Stimulated activated CD4-positive, alpha-beta T cell treated with anti-CD3 and anti-CD28 coated beads, Interleukin-4, amount 100 ng/mL, for 4 hours (primary cell): ENCODE results near the gene ILRUN.
"Not testable (repeated sequence)": the region's sequence is repeated elsewhere in the genome, so short reads cannot be mapped to it uniquely, and the experiment has no call there.

ENCODE experiments used
- DNase-seq, 2 experiments: peaks; one replicate each; pipeline ENCODE4 v3.0.0-alpha.2; 2020

Gene ILRUN

DNA sequence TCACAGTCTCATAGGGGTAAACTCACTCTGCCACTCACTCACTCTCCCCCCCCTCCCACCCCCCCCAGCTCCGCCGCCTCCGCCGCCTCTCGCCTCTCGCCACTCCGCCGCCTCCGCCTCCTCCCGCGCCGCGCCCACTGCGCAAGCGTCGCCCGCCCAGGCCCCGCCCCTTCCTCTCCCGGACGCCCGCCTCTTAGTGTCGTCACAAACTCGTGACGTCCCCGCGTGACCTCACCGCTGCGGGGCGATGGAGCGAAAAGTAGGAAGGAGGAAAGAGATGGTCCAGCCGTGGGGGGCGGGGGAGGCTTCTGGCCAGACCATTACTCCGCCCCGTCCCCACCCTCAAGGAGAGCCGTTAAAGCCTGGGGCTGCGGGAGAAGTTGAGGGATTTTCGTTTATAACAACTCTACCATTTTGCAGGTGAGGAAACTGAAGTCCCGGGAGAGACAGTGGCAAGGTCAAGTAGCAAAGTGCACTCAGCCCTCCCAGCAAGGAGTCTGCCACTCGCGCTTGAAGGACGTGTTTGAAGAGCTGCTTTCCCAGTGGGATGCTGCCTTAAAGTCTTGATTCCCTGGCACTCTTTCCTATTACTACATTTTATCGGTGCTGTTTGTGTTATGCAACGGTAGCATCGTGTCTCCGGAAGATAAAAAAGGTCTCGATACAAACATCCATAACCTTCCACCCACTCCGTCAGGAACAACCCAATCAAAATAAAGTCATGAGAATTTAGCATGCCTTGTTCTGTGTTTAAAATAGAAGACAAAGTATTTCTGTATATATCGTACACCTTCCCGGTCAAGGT, at the start of gene ILRUN:
Gene ILRUN (minus strand): TSS at position 29 of the 805 bp plus-strand sequence. CDS start 164 bp downstream, outside the sequence.
- peak; percentile 96 to 98 for DNase-seq

DNA sequence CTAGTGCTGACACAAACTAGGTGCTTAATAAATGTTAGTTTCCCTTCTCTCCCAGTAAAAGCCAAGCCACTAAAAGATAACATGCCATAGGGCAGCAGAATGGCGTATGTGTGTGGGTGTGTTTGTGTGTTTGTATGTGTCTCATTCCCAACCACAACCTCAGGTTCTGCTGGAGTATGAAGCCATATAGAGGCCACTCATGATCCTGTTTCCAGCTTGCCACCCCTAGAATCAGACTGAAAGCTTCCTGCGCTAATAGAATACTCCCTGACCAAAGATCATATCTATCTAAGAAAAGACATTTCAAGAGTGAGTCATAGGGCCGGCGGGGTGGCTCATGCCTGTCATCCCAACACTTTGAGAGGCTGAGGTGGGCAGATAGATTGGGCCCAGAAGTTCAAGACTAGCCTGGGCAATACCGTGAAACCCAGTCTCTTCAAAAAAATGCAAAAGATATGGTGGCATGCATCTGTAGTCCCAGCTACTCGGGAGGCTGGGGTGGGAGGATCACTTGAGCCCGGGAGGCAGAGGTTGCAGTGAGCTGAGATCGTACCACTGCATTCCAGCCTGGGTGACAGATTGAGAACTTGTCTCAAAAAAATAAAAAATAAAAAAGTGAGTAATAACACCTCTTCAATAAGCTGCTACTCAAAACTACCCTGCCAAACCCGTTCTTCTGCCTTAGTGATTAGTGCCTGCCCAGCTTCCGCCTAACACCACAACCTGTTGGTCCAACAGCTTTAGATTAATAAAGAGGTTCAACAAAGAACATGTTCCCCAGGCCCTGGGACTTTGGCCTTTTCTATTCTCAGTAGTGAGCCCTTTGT, 48.9 kb upstream of the ILRUN start:
- DNase-seq: no peak

DNA sequence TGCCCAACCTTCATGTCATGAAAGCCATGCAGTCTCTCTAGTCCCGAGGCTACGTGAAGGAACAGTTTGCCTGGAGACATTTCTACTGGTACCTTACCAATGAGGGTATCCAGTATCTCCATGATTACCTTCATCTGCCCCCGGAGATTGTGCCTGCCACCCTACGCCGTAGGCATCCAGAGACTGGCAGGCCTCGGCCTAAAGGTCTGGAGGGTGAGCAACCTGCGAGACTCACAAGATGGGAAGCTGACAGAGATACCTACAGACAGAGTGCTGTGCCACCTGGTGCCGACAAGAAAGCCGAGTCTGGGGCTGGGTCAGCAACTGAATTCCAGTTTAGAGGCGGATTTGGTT, 47.7 kb upstream of the ILRUN start:
- DNase-seq: not testable (repeated sequence)

DNA sequence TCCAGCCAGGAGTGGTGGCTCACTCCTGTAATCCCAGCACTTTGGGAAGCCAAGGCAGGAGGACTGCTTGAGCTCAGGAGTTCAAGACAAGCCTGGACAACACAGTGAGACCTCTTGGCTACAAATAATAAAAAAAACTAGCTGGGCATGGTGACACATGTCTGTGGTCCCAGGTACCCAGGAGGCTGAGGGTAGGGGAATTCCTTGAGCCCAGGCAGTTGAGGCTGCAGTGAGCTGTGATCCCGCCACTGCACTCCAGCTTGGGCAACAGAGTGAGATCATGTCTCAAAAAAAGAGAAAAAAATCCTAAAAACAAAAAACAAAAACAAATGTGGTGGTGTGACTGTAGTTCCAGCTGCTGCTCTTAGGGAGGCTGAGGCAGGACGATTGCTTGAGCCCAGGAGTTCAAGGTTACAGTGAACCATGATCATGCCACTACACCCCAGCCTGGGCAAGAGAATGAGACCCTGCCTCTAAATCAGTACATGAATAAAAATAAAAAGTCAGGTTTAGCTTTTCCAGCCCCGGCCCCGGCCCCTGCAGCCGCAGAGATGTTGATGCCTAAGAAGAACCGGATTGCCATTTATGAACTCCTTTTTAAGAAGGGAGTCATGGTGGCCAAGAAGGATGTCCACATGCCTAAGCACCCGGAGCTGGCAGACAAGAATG, 47.2 kb upstream of the ILRUN start:
- DNase-seq: no peak

DNA sequence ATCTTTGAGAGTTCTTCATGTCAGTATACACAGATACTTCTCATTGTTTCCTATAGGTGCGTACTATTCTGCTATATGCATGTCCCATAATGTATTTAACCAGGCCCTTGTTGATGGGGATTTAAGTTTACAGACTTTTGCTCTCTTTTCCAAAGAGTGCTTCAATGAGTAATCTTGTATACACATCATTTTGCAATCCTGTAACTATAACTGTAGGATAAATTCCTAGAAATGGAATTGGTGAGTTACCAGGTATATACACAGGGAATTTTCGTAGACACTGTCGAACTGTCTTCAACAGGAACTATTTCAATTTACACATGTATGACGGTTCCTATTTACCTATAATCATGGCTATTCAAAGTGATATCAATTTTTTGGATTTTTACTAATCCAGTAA, 45.5 kb upstream of the ILRUN start:
- DNase-seq: no peak

DNA sequence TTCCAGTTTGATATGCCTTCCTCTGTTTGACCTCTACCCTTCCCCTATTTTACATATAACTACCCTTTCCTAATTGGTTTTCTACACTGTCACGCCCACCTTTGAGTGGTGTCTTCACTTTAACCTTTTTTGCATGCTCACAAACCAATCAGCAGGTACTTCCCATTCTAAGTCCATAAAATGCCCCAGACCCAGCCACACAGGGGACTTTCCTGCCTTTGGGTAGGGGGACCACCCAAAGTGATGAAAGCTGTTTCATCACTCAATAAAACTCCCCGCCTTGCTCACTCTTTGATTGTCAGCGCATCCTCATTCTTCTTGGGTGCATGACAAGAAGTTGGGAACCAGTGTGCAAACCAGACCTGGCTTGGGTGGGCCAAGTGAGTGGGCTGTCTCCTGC, 40.3 kb upstream of the ILRUN start:
- DNase-seq: no peak

DNA sequence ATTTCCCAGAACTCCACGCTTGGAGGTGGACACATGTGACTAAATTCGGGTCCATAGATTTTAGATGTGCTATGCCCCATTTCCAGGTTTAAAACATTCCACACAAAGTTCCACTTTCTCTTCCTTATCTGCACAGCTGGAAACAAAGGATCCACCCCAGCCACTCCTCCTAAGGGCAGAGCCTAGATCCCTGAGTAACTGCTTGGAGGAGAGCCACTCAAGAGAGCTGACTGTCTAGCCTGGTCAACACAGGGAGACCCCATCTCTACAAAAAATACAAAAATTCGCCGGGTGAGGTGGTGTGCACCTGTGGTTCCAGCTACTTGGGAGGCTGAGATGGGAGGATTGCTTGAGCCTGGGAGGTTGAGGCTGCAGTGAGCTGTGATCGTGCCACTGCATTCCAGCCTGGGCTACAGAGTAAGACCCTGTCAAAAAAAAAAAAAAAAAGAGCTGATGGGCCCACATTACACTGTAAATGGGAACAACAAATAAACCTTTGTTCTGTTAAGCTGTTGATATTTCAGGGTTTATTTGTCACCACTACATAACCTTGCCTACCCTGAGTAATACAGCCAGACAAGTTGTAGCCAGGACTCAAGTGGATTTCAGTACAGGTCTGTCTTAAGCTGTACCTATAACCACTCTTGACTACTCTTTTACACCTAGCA, 35.0 kb upstream of the ILRUN start:
- no peak for DNase-seq

DNA sequence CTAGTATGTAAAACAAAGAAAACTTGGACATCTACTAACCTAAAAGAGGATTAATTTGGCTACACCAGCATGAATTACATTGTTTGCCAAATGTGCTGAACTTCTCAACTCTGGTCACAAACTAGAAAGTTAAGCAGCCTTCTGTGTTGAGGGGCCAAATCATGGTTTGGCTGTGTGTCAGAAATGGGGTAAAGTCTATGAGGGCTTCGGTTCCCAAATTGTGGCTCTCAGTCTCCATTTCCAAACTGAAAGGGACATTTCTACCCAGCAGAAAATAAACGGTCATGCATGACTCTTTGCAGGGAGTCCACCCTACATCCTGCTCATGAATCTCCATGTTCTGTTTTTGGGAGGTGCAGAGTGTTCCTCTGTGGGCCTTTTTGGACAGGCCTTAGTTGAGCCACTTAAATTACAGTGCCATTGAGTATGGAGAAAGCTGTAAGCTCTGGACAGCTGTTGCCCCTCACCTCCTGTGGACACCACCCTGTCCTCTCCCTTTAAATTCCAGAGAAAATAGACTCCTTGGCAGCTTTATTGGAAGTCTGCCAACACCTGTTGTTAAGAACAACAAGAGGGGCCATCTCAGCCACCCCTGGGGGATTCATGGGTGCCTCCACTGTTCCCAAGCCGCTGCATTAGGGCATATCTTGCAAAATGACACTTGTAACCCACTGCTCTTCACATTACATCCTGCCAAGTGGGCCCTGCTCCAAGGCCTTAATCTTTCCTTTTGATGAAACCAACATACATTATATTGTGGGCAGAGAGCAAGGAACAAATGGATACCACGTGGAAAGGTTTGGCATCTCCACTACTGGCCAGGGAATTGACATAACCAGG, 33.3 kb upstream of the ILRUN start:
- no peak for DNase-seq

DNA sequence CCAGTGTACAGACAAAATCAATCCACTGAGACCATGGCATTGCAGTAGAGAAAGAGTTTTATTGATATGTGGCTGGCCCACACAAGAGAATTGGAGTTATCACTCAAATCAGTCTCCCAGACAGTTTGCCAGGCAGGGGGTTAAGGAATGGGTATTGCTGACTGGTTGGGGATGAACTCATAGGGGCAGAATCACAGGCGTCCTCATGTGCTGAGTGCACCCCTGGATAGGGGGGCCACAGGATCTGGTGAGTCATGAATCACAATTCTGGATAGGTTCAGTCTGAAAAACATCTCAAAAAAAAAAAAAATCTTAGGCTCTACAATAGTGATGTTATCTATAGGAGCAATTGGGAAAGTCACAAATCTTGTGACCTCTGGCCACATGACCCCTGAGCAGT, 29.5 kb upstream of the ILRUN start:
- DNase-seq: no peak

DNA sequence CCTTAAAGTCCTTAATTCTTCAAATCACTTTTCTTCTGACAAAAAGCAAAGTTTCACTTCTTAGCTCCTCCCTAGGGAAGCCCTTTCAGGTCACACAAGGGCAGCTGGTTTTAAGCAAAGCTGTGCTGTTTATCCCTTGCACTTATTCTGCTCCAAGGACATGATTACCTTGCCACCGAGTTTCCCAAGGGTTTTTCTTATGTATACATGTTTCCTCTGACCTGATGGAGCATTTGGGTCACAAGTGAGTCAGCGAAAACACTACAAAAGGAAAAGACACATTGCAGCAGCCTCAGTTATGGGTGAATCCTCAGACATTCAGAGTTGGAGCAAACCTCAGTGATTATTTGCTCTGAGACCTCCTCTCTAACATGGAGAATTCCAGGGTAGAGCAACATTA, 26.6 kb upstream of the ILRUN start:
- DNase-seq: no peak

DNA sequence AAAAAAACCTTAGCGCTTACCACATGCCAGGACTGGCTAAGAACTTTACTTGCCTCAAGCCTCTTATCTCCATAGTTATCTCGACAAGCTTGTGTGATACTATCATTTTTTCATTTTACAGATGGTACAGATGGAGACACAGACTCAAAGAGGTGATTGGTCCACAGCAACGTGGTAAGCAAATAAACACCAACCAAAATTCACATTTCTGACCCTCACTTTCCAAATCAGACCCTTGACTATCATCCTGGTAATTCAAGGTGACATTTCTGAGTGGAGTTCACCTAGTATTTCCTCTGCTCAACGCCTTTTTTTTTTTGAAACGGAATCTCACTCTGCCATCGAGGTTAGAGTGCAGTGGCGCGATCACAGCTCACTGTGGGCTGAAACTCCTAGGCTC, 25.9 kb upstream of the ILRUN start:
- DNase-seq: no peak

DNA sequence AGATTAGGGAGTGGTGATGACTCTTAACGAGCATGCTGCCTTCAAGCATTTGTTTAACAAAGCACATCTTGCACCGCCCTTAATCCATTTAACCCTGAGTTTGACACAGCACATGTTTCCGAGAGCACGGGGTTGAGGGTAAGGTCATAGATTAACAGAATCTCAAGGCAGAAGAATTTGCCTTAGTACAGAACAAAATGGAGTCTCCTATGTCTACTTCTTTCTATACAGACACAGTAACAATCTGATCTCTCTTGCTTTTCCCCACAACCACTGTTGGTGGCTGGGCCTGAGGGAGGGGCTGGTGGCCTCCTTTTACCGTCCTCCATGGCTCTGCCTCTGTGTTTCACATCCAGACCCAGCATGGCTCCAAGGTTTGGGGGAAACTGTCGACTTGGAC, 23.6 kb upstream of the ILRUN start:
- not testable (repeated sequence) for DNase-seq

DNA sequence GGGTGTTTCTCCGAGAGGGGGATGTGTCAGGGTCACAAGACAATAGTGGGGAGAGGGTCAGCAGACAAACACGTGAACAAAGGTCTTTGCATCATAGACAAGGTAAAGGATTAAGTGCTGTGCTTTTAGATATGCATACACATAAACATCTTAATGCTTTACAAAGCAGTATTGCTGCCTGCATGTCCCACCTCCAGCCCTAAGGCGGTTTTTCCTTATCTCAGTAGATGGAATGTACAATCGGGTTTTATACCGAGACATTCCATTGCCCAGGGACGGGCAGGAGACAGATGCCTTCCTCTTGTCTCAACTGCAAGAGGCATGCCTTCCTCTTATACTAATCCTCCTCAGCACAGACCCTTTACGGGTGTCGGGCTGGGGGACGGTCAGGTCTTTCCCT, 23.1 kb upstream of the ILRUN start:
- not testable (repeated sequence) for DNase-seq

DNA sequence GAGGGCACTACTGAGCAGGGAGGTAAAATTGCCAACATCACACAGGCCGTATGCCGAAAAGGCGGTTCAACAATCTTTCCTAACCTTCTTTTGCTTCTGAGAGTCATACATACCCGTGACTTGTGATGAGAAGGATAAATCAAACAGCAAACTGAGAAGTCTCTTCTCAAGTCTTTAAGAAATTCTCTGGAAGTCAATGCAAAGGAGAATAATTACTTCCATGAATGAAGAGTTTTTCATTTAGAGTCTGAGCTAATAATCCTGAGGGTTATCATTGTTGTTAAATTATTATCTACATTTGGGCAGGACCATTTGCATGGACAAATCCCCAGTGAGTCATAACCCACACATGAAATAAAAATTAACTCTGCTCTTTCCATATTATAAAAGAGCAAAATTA, 22.4 kb upstream of the ILRUN start:
- DNase-seq: no peak

DNA sequence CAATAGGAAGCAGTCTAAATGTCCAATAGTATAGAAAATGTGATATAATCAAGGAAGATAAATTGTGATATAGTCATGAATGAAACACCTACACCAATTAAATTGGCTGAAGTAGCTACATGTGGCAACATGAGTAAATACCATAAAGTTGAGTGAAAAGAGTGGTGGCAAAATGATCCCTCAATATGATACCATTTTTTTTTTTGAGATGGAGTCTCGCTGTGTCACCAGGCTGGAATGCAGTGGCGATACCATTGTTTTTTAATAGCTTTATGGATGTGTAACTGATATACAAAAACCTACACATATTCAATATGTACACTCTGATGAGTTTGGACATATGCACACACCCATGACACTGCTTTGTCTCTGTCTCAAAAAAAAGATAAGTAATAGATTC, 20.9 kb upstream of the ILRUN start:
- DNase-seq: no peak

DNA sequence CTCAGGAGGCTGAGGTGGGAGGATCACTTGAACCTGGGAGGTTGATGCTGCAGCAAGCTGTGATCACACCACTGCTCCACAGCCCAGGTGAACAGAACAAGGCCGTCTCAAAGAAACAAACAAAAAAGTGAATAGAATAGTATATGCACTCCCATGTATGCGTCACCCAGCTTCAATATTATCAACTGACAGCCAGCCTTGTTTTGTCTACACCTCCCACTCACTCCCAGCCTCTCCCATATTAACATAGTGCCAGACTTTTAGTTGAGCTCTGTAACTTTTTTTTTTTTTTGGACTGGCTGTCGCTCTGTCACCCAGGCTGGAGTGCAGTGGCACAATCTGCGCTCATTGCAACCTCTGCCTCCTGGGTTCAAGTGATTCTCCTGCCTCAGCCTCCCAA, 18.1 kb upstream of the ILRUN start:
- DNase-seq: no peak

DNA sequence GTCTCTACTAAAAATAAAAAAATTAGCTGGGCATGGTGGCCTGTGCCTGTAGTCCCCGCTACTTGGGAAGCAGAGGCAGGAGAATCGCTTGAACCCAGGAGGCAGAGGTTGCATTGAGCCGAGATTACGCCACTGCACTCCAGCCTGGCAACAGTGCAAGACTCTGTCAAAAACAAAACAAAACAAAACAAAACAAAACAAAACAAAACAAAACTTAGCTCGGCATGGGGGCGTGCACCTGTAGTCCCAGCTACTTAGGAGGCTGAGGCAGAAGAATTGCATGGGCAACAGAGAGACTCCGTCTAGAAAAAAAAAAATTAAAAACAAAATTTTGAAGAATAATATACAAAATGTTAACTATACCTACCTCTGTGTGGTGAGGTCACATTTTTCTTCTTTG, 16.3 kb upstream of the ILRUN start:
- not testable (repeated sequence) for DNase-seq

DNA sequence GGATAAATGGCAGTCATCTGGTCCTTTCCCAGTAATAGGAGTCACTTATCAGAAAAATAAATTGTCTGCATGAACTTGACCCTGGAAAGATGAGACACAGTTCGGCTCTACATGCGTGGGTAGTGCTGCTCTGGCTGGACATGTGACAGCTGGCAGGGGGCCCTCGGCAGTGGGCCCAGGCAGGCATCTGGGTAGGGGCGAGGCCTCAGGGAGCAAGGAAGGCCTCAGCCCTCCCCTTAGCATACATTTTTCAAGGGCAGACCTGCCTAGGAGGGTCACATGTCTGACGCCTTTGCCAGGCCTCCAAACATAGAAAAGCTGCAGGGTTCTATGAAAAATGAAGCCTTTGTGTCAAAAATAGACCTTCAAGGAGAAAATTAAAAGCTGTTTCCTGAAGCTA, 12.8 kb upstream of the ILRUN start:
- no peak for DNase-seq

DNA sequence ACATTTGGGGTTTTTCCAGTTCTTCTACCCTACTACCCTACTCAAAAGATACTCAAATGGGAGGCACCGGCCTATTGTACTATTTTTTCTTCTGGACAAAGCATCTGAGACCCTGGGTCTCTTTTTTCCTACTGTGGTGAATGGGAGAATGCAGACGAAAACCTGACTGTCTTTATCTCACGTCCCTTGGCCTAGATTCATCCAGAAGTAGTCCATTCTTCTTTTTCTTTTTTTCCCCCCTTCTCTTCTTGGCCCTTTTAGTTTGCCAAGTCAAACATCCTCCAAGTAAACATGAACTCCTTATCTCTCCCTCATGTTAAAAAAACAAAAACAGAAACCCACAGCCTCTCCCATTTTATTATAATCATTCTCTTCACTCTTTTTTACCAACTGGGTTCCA, 8.7 kb upstream of the ILRUN start:
- no peak for DNase-seq

DNA sequence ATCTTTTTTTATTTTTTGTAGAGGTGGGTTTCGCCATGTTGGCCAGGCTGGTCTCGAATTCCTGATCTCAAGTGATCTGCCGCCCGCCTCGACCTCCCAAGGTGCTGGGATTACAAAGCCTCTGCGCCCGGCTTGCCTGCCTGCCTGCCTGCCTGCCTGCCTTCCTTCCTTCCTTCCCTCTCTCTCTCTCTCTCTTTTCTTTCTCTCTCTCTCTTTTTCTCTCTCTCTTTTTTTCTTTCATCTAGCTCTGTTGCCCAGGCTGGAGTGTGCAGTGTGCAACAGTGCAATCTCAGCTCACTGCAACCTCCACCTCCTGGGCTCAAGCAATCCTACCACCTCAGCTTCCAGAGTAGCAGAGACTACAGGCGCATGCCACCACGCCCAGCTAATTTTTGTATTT, 4.6 kb upstream of the ILRUN start:
- no peak for DNase-seq

DNA sequence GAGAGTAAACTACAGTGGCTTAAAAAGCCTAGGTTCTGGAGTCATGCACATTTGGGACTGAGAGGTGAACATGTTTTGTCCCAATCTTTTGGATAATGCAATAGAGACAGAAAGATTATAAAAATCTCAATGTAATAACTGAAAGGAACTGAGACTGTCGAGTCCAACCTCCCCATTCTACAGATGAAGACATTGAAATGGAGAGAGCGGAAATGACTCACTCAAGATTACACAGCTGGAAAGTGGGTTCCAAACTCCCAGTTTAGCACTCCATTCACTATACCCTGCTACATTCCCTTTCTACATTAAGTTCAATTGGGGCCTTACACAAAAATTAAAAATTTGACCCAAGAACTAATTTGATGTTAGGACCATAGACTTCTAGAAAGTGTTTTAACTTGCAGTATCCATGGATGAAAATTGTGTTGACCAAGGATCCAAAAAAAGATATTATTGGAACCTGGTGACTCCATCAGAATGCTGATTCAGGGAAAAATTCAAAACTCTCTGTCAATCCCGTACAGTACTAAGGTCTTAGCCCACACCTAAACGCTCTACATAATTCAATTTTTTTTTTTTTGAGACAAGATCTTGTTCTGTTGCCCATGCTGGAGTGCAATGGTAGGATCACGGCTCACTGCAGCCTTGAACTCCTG, 1.5 kb upstream of the ILRUN start:
- no peak for DNase-seq

DNA sequence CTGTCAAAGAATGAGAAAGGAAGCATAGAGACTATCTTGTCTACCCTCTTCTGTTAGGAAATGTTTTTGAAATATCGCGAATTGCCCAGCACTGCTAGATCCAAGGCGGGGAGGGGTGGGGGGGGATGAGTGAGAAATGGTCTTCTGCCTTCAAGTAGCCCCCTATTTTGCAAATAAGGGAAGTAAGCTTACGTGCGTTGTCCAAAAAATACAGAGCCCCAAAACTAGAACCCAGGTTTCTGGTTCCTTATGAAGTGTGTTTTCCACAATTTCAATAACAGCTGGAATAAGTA, 923 bp upstream of the ILRUN start:
- DNase-seq: no peak
